SK-N-SH (cell line): ENCODE results near the gene COL1A2. TPM values are rescaled to one million over a fixed set of nuclear protein-coding genes. Genes with fewer than 3 reads are reported as not detected.
A peak's percentile ranks its signal among the peaks of the same experiment; 100 is the strongest.

ENCODE experiments used
- CTCF ChIA-PET: fragments of 300-600, 350-600 bp; formaldehyde crosslinking; extraction: SDS; loops from one replicate; lab custom pipeline; 2021; lab: Yijun Ruan, JAX
- POLR2A ChIA-PET: fragments of 350-600 bp; sonication (Branson Sonifier 250); formaldehyde crosslinking; extraction: SDS; loops from one replicate; lab custom pipeline; 2020; ENCODE audit warnings: antibody characterized with exemption, inconsistent platforms; lab: Yijun Ruan, JAX
- DNase-seq: peaks from one replicate; pipeline ENCODE4 v3.0.0; 2012
- H2AFZ ChIP-seq: fragments of 200-600 bp; sonication (generic); 2 replicates; pipeline ENCODE4 v1.8.1; 2016; ENCODE audit warnings: antibody characterized with exemption, mild to moderate bottlenecking, low read depth
- H3F3A ChIP-seq: fragments of 200-600 bp; sonication (generic); replicated peaks from 2 replicates; pipeline ENCODE3; 2016; ENCODE audit warnings: antibody characterized with exemption, mild to moderate bottlenecking; ENCODE audit not compliant: insufficient read depth
- H3K27ac ChIP-seq, 2 experiments: fragments of 200-500 bp in 1 of 2; fragments of 200-600 bp in 1 of 2; sonication (Bioruptor generic) in 1 of 2; sonication (generic), shearing (Covaris generic) in 1 of 2; 2 replicates each; pipeline versions ENCODE4 v1.5.1 to v1.6.1; 2014 to 2016; ENCODE audit warnings: low read depth in 2 of 2, inconsistent platforms in 1 of 2, low read length in 1 of 2, mild to moderate bottlenecking in 1 of 2, mixed read lengths in 1 of 2
- H3K27me3 ChIP-seq: fragments of 200-600 bp; sonication (generic), shearing (Covaris generic); 2 replicates; pipeline ENCODE4 v1.6.1; 2016; ENCODE audit warnings: mixed run types; ENCODE audit not compliant: insufficient read depth
- H3K36me3 ChIP-seq, 2 experiments: fragments of 200-500 bp in 1 of 2; fragments of 200-600 bp in 1 of 2; sonication (Bioruptor generic) in 1 of 2; sonication (generic) in 1 of 2; replicated peaks in 1 of 2; 2 replicates each; pipeline versions ENCODE3 to v1.5.1; 2014 to 2016; ENCODE audit warnings: low read length in 1 of 2, mild to moderate bottlenecking in 1 of 2; ENCODE audit not compliant: insufficient read depth in 2 of 2, control insufficient read depth in 1 of 2
- H3K4me1 ChIP-seq, 2 experiments: fragments of 200-500 bp in 1 of 2; fragments of 200-600 bp in 1 of 2; sonication (Bioruptor generic) in 1 of 2; sonication (generic), shearing (Covaris generic) in 1 of 2; 2 replicates each; pipeline versions ENCODE4 v1.5.1 to v1.6.1; 2014 to 2016; ENCODE audit warnings: low read depth in 1 of 2, low read length in 1 of 2, mixed run types in 1 of 2; ENCODE audit not compliant: insufficient read depth in 2 of 2, control insufficient read depth in 1 of 2
- H3K4me2 ChIP-seq: fragments of 200-600 bp; sonication (generic), shearing (Covaris generic); 2 replicates; pipeline ENCODE4 v1.6.1; 2017; ENCODE audit warnings: mixed run types
- H3K4me3 ChIP-seq, 2 experiments: fragments of 200-500 bp in 1 of 2; fragments of 200-600 bp in 1 of 2; sonication (Bioruptor generic) in 1 of 2; sonication (generic), shearing (Covaris generic) in 1 of 2; 2 replicates each; pipeline versions ENCODE4 v1.5.1 to v1.8.1; 2014 to 2016; ENCODE audit warnings: low read depth in 2 of 2, inconsistent platforms in 1 of 2, low read length in 1 of 2, mild to moderate bottlenecking in 1 of 2, mixed read lengths in 1 of 2, moderate library complexity in 1 of 2
- H3K79me2 ChIP-seq: fragments of 200-600 bp; sonication (generic); 2 replicates; pipeline ENCODE4 v1.8.1; 2017; ENCODE audit warnings: mild to moderate bottlenecking; ENCODE audit not compliant: insufficient read depth
- H3K9ac ChIP-seq: fragments of 200-600 bp; sonication (generic); 2 replicates; pipeline ENCODE4 v1.6.1; 2017; ENCODE audit warnings: mixed run types
- H3K9me2 ChIP-seq: fragments of 200-600 bp; sonication (generic); 2 replicates; pipeline ENCODE4 v1.6.1; 2017; ENCODE audit warnings: mixed run types
- H3K9me3 ChIP-seq: fragments of 200-600 bp; sonication (generic); 2 replicates; pipeline ENCODE4 v1.6.1; 2017; ENCODE audit warnings: mixed run types, mild to moderate bottlenecking, moderate library complexity
- H4K20me1 ChIP-seq: fragments of 200-600 bp; sonication (generic); 2 replicates; pipeline ENCODE4 v1.6.1; 2017; ENCODE audit warnings: mild to moderate bottlenecking, mixed run types; ENCODE audit not compliant: insufficient read depth
- ELF1 ChIP-seq: IDR thresholded peaks from 2 replicates; pipeline ENCODE4 v1.4.0; 2012
- EZH2phosphoT487 ChIP-seq: fragments of 200-600 bp; sonication (generic); IDR thresholded peaks from 2 replicates; pipeline ENCODE4 v1.6.1; 2017; ENCODE audit warnings: low read depth, mixed run types, mild to moderate bottlenecking, antibody characterized with exemption, moderate library complexity, borderline replicate concordance
- FOXM1 ChIP-seq: IDR thresholded peaks from 2 replicates; pipeline ENCODE4 v1.4.0; 2012; ENCODE audit warnings: low read depth, mild to moderate bottlenecking
- GABPA ChIP-seq: IDR thresholded peaks from 2 replicates; pipeline ENCODE4 v1.4.0; 2012; ENCODE audit warnings: low read depth, mild to moderate bottlenecking
- GATA2 ChIP-seq: sonication (generic); formaldehyde crosslinking; IDR thresholded peaks from 2 replicates; pipeline ENCODE4 v1.5.0; 2020; ENCODE audit warnings: mild to moderate bottlenecking, missing genetic modification reagents
- MEF2A ChIP-seq: IDR thresholded peaks from 2 replicates; pipeline ENCODE4 v1.4.0; 2012; ENCODE audit warnings: low read depth, borderline replicate concordance
- NRF1 ChIP-seq: IDR thresholded peaks from 2 replicates; pipeline ENCODE4 v1.6.1; 2012; ENCODE audit warnings: low read depth, mild to moderate bottlenecking, low read length
- POLR2AphosphoS5 ChIP-seq: IDR thresholded peaks from 2 replicates; pipeline ENCODE4 v1.6.1; 2012; ENCODE audit warnings: low read depth, low read length
- RCOR1 ChIP-seq: fragments of 150-350 bp; IDR thresholded peaks from 2 replicates; pipeline ENCODE4 v1.6.1; 2017; ENCODE audit warnings: antibody characterized with exemption, low read length
- REST ChIP-seq: IDR thresholded peaks from 2 replicates; pipeline ENCODE4 v1.6.1; 2012; ENCODE audit warnings: mild to moderate bottlenecking, low read depth, low read length, moderate library complexity
- RXRA ChIP-seq: IDR thresholded peaks from 2 replicates; pipeline ENCODE4 v1.4.0; 2012; ENCODE audit warnings: low read depth, mild to moderate bottlenecking, borderline replicate concordance
- SIN3A ChIP-seq: IDR thresholded peaks from 2 replicates; pipeline ENCODE4 v1.6.1; 2012; ENCODE audit warnings: low read depth, mild to moderate bottlenecking, low read length, moderate library complexity, borderline replicate concordance
- TAF1 ChIP-seq: IDR thresholded peaks from 2 replicates; pipeline ENCODE4 v1.6.1; 2012; ENCODE audit warnings: low read depth, mild to moderate bottlenecking, low read length, moderate library complexity, borderline replicate concordance
- TCF12 ChIP-seq: IDR thresholded peaks from 2 replicates; pipeline ENCODE4 v1.4.0; 2012
- USF1 ChIP-seq: IDR thresholded peaks from 2 replicates; pipeline ENCODE4 v1.4.0; 2012; ENCODE audit warnings: low read depth, borderline replicate concordance
- WGBS: methylation state at CpG from one replicate; pipeline ENCODE4 v1.1.6; 2017; ENCODE audit warnings: low lambda C conversion rate; 5-methylcytosine and 5-hydroxymethylcytosine counted together
- polyA plus RNA-seq, 3 experiments: library from polyadenylated mRNA; depleted of rRNA; stranded (reverse); fragments of >200 nt; gene quantifications; 2 replicates each; pipeline ENCODE4 v1.2.3, GENCODE V29; 2012
- TF ChIP-seq, protein P1 (sequence below): IDR thresholded peaks from 2 replicates; pipeline ENCODE4; 2012
- TF ChIP-seq, protein P2 (sequence below): fragments of 150-350 bp; IDR thresholded peaks from 2 replicates; pipeline ENCODE4 v1.6.1; 2017; ENCODE audit warnings: antibody characterized with exemption, low read length, low read depth, borderline replicate concordance
- TF ChIP-seq, protein P3 (sequence below): fragments of 200-600 bp; sonication (generic); IDR thresholded peaks from 2 replicates; pipeline ENCODE4 v1.6.1; 2017; ENCODE audit warnings: antibody characterized with exemption, mild to moderate bottlenecking, moderate library complexity

Gene COL1A2
- polyA plus RNA-seq, 1 of the 3 experiments (the other 2 are of a cell fraction): 11.4 TPM

GRCh38 chr7:94444813-94445212 lies 50.1 kb downstream of the COL1A2 start:
- H3K4me3 ChIP-seq: no peak overlapping the region
- peaks cover 8% of the 10 kb centered on the region; the same call in 1 of the 2 replicates for H3K9me3 ChIP-seq
- peaks cover 0 to 5% of the 10 kb centered on the region in 2 experiments for H3K36me3 ChIP-seq
- no peaks in the 10 kb centered on the region for H3K27me3 ChIP-seq
- H2AFZ ChIP-seq: 0 out of 2 replicates have a peak overlapping the region, but pooled peaks have one; percentile 31
- peaks cover 10% of the 10 kb centered on the region for H3F3A ChIP-seq
- H3K4me2 ChIP-seq: no peak overlapping the region
- peaks cover 7 to 12% of the 10 kb centered on the region in 2 experiments for H3K4me1 ChIP-seq
- H3K9me2 ChIP-seq: no peaks in the 10 kb centered on the region
- no peak overlapping the region for H3K27ac ChIP-seq
- POLR2A ChIA-PET: no interaction called here
- DNase-seq: no peak
- H3K9ac ChIP-seq: no peak overlapping the region
- WGBS: 76% methylated on average over 2 of the region's 2 CpGs
- no peaks in the 10 kb centered on the region for H3K79me2 ChIP-seq
- CTCF ChIA-PET: interaction anchor here (0.6 to 17.2 kb wide), 6 partner anchors 7 to 1032 kb away, joined by 3 to 344 read pairs (median 46); partner anchors contain the start of gene SGCE
- no peaks in the 10 kb centered on the region for H4K20me1 ChIP-seq
- TF ChIP-seq NRF1 (no peak), FOXM1 (no peak), TAF1 (no peak), SIN3A (no peak), MEF2A (no peak), EZH2phosphoT487 (no peak), ELF1 (no peak), POLR2AphosphoS5 (no peak), GABPA (no peak), GATA2 (no peak), REST (no peak), RXRA (no peak), RCOR1 (no peak), TCF12 (no peak), USF1 (no peak)
- TF ChIP-seq, protein P1, sequence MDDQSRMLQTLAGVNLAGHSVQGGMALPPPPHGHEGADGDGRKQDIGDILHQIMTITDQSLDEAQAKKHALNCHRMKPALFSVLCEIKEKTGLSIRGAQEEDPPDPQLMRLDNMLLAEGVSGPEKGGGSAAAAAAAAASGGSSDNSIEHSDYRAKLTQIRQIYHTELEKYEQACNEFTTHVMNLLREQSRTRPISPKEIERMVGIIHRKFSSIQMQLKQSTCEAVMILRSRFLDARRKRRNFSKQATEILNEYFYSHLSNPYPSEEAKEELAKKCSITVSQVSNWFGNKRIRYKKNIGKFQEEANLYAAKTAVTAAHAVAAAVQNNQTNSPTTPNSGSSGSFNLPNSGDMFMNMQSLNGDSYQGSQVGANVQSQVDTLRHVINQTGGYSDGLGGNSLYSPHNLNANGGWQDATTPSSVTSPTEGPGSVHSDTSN: no peak
- TF ChIP-seq, protein P2, sequence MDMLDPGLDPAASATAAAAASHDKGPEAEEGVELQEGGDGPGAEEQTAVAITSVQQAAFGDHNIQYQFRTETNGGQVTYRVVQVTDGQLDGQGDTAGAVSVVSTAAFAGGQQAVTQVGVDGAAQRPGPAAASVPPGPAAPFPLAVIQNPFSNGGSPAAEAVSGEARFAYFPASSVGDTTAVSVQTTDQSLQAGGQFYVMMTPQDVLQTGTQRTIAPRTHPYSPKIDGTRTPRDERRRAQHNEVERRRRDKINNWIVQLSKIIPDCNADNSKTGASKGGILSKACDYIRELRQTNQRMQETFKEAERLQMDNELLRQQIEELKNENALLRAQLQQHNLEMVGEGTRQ: no peak
- TF ChIP-seq, protein P3, sequence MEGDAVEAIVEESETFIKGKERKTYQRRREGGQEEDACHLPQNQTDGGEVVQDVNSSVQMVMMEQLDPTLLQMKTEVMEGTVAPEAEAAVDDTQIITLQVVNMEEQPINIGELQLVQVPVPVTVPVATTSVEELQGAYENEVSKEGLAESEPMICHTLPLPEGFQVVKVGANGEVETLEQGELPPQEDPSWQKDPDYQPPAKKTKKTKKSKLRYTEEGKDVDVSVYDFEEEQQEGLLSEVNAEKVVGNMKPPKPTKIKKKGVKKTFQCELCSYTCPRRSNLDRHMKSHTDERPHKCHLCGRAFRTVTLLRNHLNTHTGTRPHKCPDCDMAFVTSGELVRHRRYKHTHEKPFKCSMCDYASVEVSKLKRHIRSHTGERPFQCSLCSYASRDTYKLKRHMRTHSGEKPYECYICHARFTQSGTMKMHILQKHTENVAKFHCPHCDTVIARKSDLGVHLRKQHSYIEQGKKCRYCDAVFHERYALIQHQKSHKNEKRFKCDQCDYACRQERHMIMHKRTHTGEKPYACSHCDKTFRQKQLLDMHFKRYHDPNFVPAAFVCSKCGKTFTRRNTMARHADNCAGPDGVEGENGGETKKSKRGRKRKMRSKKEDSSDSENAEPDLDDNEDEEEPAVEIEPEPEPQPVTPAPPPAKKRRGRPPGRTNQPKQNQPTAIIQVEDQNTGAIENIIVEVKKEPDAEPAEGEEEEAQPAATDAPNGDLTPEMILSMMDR: no peak
